ENCODE results near the gene ONECUT3. TPM values are rescaled to one million over a fixed set of nuclear protein-coding genes. Genes with fewer than 3 reads are reported as not detected.

The ONECUT3 gene
- total RNA-seq, 2 donors from 2014 or later, result 0.05 TPM; not detected in 1

DNA sequence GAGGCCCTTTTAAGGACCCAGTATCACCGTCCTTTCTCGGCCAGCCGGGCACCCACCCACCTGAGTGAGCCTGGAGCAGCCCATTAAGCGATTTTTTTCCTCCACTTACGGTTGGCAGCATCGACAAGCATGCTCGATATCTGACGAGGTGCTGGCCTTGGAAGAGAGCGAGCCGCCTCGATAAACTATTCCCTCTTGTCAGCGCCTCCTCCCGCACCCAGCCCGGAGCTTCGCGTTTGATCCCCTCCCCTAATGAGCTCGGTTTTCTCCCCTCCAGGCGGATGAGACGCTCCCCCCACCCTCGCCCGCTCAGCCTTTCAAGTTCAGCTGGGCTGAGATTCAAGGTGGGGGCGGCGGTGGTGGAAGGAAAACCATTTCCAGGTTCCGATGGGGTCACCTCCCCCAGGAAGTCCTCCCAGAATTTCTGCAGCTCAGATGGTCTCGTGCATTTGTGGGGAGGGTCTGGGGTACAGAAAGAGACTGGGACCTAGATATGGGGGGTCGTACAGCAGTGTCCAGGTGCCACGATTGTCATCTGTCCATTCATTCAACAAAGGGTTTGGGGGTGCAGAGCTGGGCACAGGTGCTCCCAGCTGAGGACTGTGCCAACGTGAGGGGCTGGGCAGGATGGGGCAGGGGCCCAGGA lies 18.9 kb upstream of the ONECUT3 start:
- TF ChIP-seq, protein P1, sequence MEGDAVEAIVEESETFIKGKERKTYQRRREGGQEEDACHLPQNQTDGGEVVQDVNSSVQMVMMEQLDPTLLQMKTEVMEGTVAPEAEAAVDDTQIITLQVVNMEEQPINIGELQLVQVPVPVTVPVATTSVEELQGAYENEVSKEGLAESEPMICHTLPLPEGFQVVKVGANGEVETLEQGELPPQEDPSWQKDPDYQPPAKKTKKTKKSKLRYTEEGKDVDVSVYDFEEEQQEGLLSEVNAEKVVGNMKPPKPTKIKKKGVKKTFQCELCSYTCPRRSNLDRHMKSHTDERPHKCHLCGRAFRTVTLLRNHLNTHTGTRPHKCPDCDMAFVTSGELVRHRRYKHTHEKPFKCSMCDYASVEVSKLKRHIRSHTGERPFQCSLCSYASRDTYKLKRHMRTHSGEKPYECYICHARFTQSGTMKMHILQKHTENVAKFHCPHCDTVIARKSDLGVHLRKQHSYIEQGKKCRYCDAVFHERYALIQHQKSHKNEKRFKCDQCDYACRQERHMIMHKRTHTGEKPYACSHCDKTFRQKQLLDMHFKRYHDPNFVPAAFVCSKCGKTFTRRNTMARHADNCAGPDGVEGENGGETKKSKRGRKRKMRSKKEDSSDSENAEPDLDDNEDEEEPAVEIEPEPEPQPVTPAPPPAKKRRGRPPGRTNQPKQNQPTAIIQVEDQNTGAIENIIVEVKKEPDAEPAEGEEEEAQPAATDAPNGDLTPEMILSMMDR (IDR thresholded peaks at IDR 0.05), result no peak
- H3K27me3 ChIP-seq, result peaks cover 17% of the 10 kb centered on the region
- intact Hi-C loops (cut with DNase I), result no loop called here

DNA sequence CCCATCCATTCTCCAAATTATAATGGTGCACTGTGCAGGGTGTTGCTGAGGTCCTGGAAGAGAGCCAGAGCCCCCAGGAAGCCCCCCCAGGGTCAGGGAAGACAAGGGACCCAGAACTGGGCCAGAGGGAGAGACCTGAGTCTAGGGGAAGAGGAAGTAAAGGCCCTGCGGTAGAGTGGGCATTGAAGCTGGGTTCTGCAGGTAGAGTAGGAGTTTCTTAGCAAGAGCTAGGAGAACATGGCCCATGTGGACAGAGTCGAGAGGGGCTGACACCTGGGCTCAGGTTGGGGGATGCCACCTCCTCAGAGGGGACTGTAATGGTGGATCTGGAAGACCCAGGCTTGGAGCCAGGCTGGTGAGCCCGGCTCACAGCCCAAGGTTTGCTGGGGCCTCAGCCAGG lies 17.0 kb upstream of the ONECUT3 start:
- Histone ChIP-seq H3K9me3 (no peaks in the 10 kb centered on the region), H3K27me3 (peaks cover 17% of the 10 kb centered on the region), H3K4me3 (no peak overlapping the region), H3K36me3 (no peaks in the 10 kb centered on the region), H3K9ac (ENCODE audit: low read depth in 2 of 2, low read length in 2 of 2) (no peak overlapping the region), H3K27ac (no peak overlapping the region), H3K4me1 (no peaks in the 10 kb centered on the region)
- intact Hi-C loops (cut with DNase I), result no loop called here
- TF ChIP-seq, protein P1 (IDR thresholded peaks at IDR 0.05), result no peak
- no peak for DNase-seq

More for the DNA sequence above, 18.9 kb upstream of the ONECUT3 start:
- Histone ChIP-seq H3K9me3 (no peaks in the 10 kb centered on the region), H3K27ac (no peak overlapping the region), H3K4me3 (no peak overlapping the region), H3K36me3 (no peaks in the 10 kb centered on the region), H3K9ac (ENCODE audit: low read depth in 2 of 2, low read length in 2 of 2) (no peak overlapping the region), H3K4me1 (no peaks in the 10 kb centered on the region)
- no peak for DNase-seq

DNA sequence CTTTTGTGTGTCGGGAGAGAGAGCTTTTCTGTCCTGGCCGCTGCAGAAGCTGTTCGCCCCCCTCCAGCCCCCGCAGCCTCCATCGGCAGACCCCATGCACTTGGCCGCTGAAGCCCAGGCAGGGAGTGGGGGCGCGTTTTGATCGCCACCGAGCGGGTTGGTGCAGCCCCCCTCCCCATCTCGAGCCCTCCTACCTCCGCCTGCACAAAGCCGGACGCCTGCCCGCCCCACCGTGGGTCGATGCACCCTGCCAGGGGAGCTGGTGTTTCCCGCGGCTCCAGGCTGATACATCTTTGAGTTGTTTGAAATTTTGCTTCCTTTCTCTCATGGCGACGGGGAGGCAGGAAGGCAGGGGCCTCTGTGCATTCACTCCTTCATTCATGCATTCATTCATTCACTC lies 16.4 kb upstream of the ONECUT3 start:
- Histone ChIP-seq H3K9me3 (no peaks in the 10 kb centered on the region), H3K36me3 (no peaks in the 10 kb centered on the region), H3K4me3 (no peak overlapping the region), H3K27me3 (peaks cover 12% of the 10 kb centered on the region), H3K4me1 (no peaks in the 10 kb centered on the region), H3K9ac (ENCODE audit: low read depth in 2 of 2, low read length in 2 of 2) (no peak overlapping the region), H3K27ac (no peak overlapping the region)
- TF ChIP-seq, protein P1 (IDR thresholded peaks at IDR 0.05), result no peak
- intact Hi-C loops (cut with DNase I), result no loop called here
- no peak for DNase-seq

DNA sequence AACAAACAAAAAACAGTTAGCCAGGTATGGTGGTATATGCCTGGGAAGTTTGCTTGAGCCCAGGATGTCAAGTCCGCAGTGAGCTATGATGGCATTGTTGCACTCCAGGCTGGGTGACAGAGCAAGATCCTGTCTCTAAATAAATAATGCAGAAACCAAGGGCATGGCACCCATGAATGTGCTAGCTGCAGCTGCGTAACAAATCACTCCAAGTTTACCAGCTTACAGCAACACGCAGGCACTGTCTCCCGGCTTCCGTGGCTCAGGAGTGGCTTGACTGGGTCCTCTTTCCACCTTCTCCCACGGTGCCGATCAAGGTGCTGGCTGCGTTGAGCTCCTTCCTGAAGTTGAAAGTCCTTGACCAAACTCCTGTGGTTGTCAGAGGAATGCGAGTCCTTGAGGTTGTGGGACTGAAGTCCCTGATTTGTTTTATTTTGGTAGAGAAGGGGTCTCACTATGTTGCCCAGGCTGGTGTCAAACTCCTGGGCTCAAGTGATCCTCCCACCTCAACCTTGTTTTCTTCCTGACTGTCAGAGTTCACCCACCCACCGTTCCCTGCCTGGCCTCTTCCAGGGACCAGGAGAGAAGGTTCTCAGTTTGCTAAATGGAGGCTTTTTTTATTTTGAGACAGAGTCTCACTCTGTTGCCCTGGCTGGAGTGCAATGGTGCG lies 13.2 kb upstream of the ONECUT3 start:
- no peak for DNase-seq
- Histone ChIP-seq H3K4me3 (no peak overlapping the region), H3K27me3 (peaks cover 16% of the 10 kb centered on the region), H3K9ac (ENCODE audit: low read depth in 2 of 2, low read length in 2 of 2) (no peak overlapping the region), H3K27ac (no peak overlapping the region), H3K9me3 (no peaks in the 10 kb centered on the region), H3K4me1 (no peaks in the 10 kb centered on the region), H3K36me3 (no peaks in the 10 kb centered on the region)
- intact Hi-C loops (cut with DNase I), result no loop called here
- TF ChIP-seq, protein P1 (IDR thresholded peaks at IDR 0.05), result no peak

DNA sequence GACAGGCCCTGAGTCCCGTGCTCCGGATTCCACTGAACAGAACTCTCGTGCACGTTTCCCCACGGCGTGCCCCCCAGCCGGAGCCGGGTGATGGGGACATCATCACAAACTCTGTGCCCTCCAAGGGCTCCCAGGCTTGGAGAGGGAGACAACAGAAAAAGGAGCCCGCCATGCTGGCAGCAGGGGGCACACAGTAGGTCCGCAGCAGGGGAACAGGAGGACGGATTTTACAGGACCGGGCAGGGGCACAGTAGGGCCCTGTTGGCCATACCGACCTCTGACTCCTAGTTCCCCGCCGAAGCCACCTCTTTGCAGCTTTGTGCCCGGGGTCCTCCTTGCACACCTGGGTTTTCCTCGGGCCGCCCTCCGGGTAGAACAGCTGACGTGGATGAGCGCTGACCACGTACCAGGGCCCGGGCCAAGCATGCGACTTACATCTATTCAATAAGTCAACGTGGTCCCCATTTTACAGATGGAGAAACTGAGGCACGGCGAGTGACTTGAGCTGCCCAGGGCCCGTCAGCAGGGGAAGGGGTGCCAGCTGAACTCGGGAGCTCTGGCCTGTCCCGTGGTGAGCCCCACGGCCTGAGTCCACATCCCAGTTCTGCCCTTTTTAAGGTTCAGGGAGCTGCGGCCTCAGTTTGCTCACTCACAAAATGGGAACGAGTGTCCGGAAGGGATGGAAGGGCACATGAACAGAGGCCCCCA lies 10.2 kb upstream of the ONECUT3 start:
- no peak for DNase-seq
- TF ChIP-seq, protein P1 (IDR thresholded peaks at IDR 0.05), result no peak
- Histone ChIP-seq H3K9me3 (no peaks in the 10 kb centered on the region), H3K27ac (no peak overlapping the region), H3K9ac (ENCODE audit: low read depth in 2 of 2, low read length in 2 of 2) (no peak overlapping the region), H3K4me3 (no peak overlapping the region), H3K4me1 (no peaks in the 10 kb centered on the region), H3K36me3 (no peaks in the 10 kb centered on the region), H3K27me3 (peaks cover 28% of the 10 kb centered on the region)
- intact Hi-C loops (cut with DNase I), result no loop called here
